GM19351 (cell line): ENCODE results near the gene ISL1.

ENCODE experiments used
- ATAC-seq: cut with Tn5 transposase; IDR thresholded peaks from one replicate; pipeline ENCODE4 v1.9.1; 2021; ENCODE audit warnings: mild to moderate bottlenecking, moderate library complexity; ENCODE audit not compliant: unreplicated experiment

Gene ISL1

DNA sequence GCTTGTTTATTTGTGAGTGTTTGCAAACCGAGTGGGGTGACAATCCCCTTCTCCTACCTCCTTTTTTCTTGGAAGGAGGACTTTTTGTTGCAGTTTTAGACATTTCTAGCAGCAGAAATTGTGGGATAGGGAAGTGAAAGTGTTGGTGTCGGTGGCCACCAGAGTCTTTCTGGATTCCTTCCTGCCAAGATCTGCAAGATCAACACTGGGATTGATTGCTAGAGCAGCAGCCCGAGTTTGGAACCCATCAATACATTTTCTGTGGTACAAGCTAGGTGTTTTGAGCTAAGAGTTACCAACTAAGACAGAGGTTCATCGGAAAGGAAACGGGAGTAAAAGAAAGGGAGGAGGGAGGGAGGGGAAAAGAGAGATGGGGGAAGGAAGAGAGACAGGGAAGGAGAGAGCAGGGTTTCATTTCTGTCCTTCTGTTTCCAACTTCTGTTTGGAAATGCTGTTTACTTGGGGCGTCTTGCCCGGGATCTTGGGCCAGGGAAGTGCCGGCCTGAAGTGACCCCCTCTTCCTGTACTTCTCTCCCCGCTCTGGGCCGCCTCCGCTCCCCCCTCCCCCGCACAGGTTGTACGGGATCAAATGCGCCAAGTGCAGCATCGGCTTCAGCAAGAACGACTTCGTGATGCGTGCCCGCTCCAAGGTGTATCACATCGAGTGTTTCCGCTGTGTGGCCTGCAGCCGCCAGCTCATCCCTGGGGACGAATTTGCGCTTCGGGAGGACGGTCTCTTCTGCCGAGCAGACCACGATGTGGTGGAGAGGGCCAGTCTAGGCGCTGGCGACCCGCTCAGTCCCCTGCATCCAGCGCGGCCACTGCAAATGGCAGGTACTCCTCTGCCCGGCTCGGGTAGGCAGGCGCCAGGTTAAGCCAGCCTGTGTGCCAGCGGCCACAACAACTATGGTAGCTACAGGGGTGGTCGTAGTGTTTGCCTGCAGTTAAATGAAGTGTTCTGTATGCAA, 4.0 kb downstream of the ISL1 start:
- ATAC-seq: no peak

GRCh38 chr5:51387884-51388275, 4.6 kb downstream of the ISL1 start:
- ATAC-seq: no peak

GRCh38 chr5:51388488-51389287, 5.4 kb downstream of the ISL1 start:
- ATAC-seq: no peak

GRCh38 chr5:51389288-51389576, 6.0 kb downstream of the ISL1 start:
- ATAC-seq: no peak

DNA sequence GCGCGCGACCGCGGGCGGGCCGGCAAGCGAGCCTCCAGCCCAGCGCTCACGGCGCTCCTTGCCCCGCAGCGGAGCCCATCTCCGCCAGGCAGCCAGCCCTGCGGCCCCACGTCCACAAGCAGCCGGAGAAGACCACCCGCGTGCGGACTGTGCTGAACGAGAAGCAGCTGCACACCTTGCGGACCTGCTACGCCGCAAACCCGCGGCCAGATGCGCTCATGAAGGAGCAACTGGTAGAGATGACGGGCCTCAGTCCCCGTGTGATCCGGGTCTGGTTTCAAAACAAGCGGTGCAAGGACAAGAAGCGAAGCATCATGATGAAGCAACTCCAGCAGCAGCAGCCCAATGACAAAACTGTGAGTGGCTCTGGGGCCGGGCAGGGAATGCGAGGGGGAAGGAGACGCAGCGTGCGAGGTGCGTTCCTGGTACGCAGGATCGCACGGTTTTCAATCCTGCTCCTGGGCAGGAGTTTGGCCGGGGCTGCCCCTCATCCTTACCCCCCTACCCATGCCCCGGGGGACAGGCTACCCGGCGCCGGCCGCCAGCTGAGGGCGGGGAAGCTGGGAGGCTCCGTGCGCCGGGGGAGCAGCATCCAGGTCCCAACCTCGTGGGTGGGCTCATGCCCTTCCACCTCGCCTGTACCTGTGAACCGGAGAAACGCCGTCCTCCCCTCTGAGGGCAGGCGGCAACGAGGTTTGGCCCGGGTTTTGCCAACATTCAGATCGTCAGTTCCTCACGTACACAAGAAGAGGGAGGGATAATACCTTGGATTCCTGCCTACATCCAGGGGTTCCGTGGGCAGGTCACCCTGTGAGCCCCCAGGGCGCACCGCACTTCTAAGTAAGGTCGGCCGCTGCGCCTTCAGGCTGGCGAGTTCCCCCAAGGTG, 6.6 kb downstream of the ISL1 start:
- ATAC-seq: no peak

DNA sequence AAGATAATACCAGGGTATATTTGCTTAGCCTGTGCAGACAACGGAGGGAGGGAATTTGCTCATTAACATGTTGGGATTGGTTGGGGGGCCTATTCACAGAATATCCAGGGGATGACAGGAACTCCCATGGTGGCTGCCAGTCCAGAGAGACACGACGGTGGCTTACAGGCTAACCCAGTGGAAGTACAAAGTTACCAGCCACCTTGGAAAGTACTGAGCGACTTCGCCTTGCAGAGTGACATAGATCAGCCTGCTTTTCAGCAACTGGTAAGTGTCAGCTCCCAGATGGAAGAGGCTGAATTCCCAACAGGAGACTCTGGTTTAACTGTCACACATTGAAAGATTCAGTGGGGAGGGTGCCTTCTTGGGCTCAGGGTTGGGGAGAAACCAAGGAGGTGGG, 7.9 kb downstream of the ISL1 start:
- no peak for ATAC-seq

DNA sequence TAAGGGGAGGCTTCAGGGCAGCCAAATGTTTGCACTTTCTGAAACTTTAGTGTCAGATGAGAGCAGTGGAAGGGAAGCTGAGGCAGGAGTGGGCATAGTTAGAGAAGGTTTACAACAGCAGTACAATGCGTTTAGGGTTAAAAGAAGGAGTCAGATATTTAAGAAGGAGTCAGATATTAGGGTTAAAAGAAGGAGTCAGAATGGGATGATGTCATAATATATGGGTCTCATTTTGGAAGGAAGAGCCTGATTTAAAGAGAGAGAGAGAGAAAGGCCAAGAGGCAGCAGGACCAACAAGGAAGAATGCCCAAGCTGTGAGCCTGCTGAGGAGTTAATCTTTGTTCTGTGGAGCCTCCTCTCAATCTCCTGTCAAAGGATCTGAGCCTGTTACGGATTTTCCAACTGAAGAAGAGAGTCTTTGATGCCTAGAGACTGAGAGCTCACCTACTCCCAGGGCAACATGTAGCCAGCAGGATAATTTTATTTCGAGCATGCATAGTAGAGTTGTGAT, 9.5 kb downstream of the ISL1 start:
- no peak for ATAC-seq

DNA sequence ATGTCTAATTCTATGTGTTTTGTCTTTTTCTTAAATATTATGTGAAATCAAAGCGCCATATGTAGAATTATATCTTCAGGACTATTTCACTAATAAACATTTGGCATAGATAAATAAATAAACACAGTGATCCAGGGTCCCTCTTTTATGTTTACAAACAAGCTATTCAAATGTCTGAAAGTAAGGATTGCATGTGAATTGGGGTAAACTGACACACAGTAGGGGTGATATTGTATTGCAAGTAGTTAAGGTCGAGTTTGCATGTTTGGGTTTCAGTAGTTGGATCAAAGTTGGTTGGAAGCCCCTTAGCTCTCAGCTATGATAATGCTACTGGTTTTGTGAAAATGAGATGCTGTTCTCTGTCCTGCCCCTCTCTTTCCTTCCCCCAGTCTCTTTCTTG, 11.4 kb downstream of the ISL1 start:
- ATAC-seq: no peak

- no peak for ATAC-seq
These were observed 12.0 kb downstream of the ISL1 start for GRCh38 chr5:51395245-51395644.

DNA sequence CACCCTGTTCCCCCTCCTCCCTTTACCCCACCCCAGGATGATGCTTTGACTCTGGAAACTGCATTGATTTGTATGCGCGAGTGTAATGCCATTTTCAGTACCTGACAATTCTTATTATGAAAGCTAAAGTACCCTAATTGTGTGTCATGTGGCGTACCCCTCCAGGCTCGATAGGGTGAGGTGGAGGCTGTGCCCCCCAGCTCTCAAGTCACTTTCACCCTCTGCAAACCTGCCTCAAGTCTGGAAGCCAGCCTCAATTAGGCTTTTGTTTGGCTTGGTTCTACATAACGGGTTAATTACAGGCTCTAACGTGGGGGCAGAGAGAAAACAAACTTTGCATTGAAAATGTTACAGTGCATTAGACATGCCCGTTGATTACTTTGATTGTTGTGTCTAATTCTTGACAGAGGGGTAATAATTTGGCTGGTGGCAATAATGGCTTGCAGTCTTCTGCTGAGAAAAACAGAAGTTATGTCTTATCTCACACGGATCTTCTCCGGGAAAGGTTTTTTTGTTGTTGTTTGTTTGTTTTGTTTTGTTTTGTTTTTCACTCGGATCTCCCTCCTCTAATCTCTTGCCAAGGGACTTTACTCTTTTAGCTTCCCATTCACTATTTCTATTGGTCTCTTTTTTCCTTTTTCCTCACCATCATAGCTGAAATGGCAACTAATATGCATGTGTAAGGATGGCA, 12.6 kb downstream of the ISL1 start:
- ATAC-seq: no peak

GRCh38 chr5:51396797-51397196, 13.5 kb downstream of the ISL1 start:
- no peak for ATAC-seq

DNA sequence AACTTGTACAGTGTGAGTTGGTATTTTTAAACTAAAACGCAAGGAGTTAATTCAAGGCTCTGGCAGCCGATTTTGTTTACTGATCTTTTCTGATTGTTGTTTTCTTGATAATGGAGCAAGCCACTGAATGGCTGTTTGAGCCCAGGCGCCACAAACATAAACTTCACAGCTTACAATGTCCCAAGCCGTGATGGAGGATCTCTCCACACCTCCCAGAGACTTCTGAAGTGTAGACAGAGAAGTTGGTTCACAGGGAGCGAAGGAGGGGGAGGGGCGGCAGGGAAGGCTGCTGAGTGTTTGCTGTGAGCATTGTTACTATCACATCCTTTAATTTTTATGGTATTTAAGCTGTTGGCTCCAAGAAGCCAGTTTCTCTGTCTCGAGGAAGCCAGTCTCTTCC, 14.7 kb downstream of the ISL1 start:
- ATAC-seq: no peak

DNA sequence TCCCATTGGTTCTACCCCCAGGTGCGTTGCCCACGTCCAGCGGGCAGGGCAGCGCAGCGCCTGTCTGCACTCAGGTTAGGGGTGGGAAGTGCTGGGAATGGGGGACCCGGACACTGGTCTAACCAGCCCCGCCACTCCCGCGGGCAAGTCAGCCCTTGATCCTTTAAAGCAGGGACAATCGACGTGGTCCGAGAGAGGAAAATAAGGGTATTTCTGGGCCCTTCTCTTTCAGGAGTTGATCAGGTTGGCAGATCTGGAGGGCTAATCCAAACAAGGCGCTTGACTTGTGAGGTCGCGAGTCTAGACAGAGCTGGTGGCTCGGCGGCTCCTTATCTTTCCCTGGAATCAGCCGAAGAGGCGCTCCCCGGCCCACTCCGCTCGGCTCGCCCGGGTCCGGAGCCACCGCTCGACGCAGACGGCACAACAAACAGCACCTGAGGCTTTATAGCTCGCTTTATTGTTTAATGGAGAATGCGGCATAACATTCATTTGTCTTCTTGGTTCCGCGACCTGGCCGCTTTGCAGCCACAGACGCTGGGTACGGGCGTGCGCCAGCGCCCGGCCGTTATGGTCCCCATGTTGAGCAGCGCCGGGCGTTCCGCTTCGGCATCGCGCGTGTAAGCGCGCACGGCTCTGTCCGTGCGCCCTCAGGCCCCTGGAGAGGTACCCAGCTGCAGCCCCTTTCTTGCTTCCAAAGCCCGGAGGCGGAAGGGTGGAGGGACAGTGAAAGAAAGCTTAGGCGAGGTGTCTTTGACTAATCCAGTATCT, 15.8 kb downstream of the ISL1 start:
- ATAC-seq: no peak

DNA sequence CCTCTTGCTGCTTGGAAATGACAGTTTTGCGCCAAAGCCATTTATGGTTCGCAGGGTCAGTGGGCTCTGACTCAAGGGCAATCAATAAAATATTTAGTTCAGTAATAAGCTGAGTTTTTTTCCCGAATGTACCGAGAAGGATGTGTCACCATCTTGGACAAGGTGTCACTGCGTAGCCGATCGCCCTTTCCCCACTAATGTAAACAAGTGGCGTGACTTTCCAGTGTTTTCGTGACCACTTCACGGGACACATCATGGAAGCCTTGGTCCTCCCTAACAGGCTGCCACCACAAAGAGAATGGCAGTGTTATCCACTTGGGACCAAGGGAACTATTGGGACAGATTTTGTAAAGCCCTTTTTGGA, 16.4 kb downstream of the ISL1 start:
- ATAC-seq: no peak

GRCh38 chr5:51404255-51404654, 21.0 kb downstream of the ISL1 start:
- ATAC-seq: no peak

GRCh38 chr5:51411921-51412325, 28.7 kb downstream of the ISL1 start:
- no peak for ATAC-seq

- no peak for ATAC-seq
These were observed 31.3 kb downstream of the ISL1 start for GRCh38 chr5:51414516-51414915.

DNA sequence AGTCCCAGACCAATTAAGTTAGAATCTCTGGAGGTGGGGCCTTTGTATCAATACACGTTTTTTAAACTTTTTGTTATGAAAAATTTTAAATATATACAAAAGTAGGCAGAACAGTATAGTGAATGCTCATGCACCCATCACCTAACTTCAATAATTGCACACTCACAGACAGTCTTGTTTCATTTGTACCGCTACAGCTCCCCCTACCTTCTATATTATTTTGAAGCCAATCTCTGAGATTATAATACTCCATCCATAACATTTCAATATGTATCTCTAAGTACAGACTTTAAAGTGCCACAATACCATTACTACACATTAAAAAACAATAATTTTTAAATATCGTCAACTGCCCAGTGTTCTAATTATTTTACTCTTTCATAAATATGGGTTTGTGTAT, 32.9 kb downstream of the ISL1 start:
- no peak for ATAC-seq

DNA sequence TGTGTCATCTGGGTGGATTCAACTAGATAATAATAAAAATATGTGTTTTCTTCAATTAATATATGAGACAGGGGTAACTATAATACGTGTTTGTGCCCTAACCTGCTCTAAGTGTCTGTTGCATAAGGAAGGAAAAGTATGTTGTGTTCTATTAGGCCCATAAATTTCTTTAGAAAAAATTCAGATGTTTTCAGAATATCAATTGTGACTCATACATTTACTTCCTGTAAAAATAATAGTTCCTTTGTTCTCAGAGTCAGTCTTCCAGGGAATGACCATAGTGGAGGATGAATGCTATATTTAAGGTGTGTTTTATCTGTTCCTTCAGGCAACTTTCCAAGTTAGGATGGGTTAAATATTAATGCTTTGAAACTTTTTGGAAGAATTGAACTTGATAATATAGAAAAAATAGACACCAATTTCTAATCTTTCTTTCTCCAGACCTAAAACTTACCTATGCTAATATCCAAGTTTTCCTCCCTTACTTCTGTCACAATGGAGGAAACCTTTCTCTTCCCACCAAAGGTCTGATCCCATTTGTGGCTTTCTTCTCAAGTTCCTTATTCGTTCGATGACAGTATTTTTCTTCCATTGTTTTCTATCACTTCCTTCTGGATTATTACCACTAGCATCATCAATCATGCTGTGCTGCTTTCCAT, 49.9 kb downstream of the ISL1 start:
- no peak for ATAC-seq
